Hepatocyte (in vitro differentiated cells): ENCODE results near the gene TTC7B. TPM values are rescaled to one million over a fixed set of nuclear protein-coding genes. Genes with fewer than 3 reads are reported as not detected.

Experiments
- DNase-seq: peaks from one replicate; pipeline ENCODE4 v3.0.0-alpha.2; 2016; ENCODE audit warnings: low spot score
- H2AFZ ChIP-seq: fragments of 200-600 bp; sonication (generic); 2 replicates; pipeline ENCODE4 v1.6.0; 2016; ENCODE audit warnings: antibody characterized with exemption, mild to moderate bottlenecking
- H3K27ac ChIP-seq: fragments of 200-600 bp; sonication (generic); 2 replicates; pipeline ENCODE4 v1.5.1; 2016; ENCODE audit warnings: mild to moderate bottlenecking
- H3K27me3 ChIP-seq: fragments of 200-600 bp; sonication (generic); 2 replicates; pipeline ENCODE4 v1.6.1; 2016
- H3K36me3 ChIP-seq: fragments of 200-600 bp; sonication (generic); replicated peaks from 2 replicates; pipeline ENCODE4 v1.5.1; 2016; ENCODE audit warnings: low read depth; ENCODE audit not compliant: insufficient read depth
- H3K4me1 ChIP-seq: fragments of 200-600 bp; sonication (generic); 2 replicates; pipeline ENCODE4 v1.5.1; 2016; ENCODE audit warnings: mild to moderate bottlenecking, moderate library complexity; ENCODE audit not compliant: insufficient read depth
- H3K4me2 ChIP-seq: fragments of 200-600 bp; sonication (generic); 2 replicates; pipeline ENCODE4 v1.6.0; 2016
- H3K4me3 ChIP-seq: fragments of 200-600 bp; sonication (generic); 2 replicates; pipeline ENCODE4 v1.5.1; 2016; ENCODE audit warnings: mild to moderate bottlenecking
- H3K79me2 ChIP-seq: fragments of 200-600 bp; sonication (generic); 2 replicates; pipeline ENCODE4 v1.6.0; 2017; ENCODE audit warnings: mild to moderate bottlenecking
- H3K9me2 ChIP-seq: fragments of 200-600 bp; sonication (generic); replicated peaks from 2 replicates; pipeline ENCODE4 v1.6.0; 2017; ENCODE audit warnings: mild to moderate bottlenecking; ENCODE audit not compliant: insufficient read depth
- H3K9me3 ChIP-seq: fragments of 200-600 bp; sonication (generic); 2 replicates; pipeline ENCODE4 v1.5.1; 2016; ENCODE audit warnings: low read depth, mild to moderate bottlenecking
- H4K20me1 ChIP-seq: fragments of 200-600 bp; sonication (generic); 2 replicates; pipeline ENCODE4 v1.6.0; 2016; ENCODE audit warnings: mild to moderate bottlenecking; ENCODE audit not compliant: insufficient read depth, poor library complexity, severe bottlenecking
- EZH2 ChIP-seq: fragments of 200-600 bp; sonication (generic); IDR thresholded peaks from 2 replicates; pipeline ENCODE4 v1.6.1; 2016; ENCODE audit warnings: antibody characterized with exemption, mild to moderate bottlenecking, borderline replicate concordance
- EZH2phosphoT487 ChIP-seq: fragments of 200-600 bp; sonication (generic); IDR thresholded peaks from one replicate; pipeline ENCODE4 v1.6.1; 2018; ENCODE audit warnings: antibody characterized with exemption, mild to moderate bottlenecking, low read depth, moderate library complexity; ENCODE audit not compliant: unreplicated experiment, severe bottlenecking
- WGBS: methylation state at CpG from one replicate; pipeline ENCODE4 v1.1.6; 2016; ENCODE audit warnings: low lambda C conversion rate; ENCODE audit errors: missing lambda C conversion rate; 5-methylcytosine and 5-hydroxymethylcytosine counted together
- polyA plus RNA-seq: library from polyadenylated mRNA; unstranded; fragments of >200 nt; fragmentation: Nextera tagmentation; extraction: Ambion mirVana; gene quantifications from 2 replicates; pipeline ENCODE4 v1.2.1, GENCODE V29; 2016
- total RNA-seq: library from RNA; depleted of rRNA; stranded (reverse); fragments of >200 nt; gene quantifications from 2 replicates; pipeline ENCODE4 v1.2.3, GENCODE V29; 2014
- TF ChIP-seq, protein P1 (sequence below): fragments of 200-600 bp; sonication (generic); IDR thresholded peaks from 2 replicates; pipeline ENCODE4 v1.5.1; 2016; ENCODE audit warnings: antibody characterized with exemption, mild to moderate bottlenecking; ENCODE audit not compliant: poor library complexity

The TTC7B gene
- total and polyA plus RNA-seq, 2 experiments from 2014 or later = 10.7 to 25.5 TPM

DNA sequence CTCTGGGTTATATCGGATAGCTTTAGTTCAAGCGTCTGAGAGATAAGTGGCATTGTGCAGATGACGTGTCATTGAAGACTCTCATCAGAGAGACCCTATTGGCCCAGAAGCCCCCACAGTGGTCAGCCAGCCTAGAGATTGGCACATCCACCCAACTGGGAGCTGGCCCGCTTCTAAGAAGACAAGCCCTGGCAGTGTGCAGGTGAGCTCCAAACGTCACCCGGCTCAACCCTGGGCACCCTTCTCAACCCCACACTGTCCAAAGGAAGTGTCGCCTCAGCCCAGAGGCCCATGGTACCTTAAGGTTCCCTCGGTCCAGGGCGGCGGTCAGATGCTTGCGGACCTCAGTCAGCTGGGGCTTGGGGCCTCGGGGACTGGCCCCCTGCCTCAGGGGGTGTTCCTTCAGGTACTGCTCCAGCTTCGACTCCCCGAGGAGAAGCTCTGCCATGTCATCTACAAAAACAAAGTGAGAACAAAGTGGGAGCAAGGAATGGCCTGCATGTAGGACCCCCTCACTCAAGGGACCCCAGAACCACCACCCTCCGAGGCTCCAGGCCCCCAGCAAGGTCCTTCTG, 30.3 kb downstream of the TTC7B start:
- H3K4me3 ChIP-seq = no peak overlapping the region
- H3K36me3 ChIP-seq = no peaks in the 10 kb centered on the region
- WGBS = 94% methylated on average over 15 of the region's 15 CpGs
- no peaks in the 10 kb centered on the region for H3K79me2 ChIP-seq
- H3K4me1 ChIP-seq = no peaks in the 10 kb centered on the region
- H2AFZ ChIP-seq = no peak overlapping the region
- no peaks in the 10 kb centered on the region for H4K20me1 ChIP-seq
- TF ChIP-seq EZH2 = no peak
- TF ChIP-seq, protein P1, sequence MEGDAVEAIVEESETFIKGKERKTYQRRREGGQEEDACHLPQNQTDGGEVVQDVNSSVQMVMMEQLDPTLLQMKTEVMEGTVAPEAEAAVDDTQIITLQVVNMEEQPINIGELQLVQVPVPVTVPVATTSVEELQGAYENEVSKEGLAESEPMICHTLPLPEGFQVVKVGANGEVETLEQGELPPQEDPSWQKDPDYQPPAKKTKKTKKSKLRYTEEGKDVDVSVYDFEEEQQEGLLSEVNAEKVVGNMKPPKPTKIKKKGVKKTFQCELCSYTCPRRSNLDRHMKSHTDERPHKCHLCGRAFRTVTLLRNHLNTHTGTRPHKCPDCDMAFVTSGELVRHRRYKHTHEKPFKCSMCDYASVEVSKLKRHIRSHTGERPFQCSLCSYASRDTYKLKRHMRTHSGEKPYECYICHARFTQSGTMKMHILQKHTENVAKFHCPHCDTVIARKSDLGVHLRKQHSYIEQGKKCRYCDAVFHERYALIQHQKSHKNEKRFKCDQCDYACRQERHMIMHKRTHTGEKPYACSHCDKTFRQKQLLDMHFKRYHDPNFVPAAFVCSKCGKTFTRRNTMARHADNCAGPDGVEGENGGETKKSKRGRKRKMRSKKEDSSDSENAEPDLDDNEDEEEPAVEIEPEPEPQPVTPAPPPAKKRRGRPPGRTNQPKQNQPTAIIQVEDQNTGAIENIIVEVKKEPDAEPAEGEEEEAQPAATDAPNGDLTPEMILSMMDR = no peak
- no peak for TF ChIP-seq EZH2phosphoT487
- no peak overlapping the region for H3K4me2 ChIP-seq
- no peak for DNase-seq
- no peaks in the 10 kb centered on the region for H3K9me3 ChIP-seq
- H3K27ac ChIP-seq = no peak overlapping the region
- no peaks in the 10 kb centered on the region for H3K9me2 ChIP-seq
- no peaks in the 10 kb centered on the region for H3K27me3 ChIP-seq

DNA sequence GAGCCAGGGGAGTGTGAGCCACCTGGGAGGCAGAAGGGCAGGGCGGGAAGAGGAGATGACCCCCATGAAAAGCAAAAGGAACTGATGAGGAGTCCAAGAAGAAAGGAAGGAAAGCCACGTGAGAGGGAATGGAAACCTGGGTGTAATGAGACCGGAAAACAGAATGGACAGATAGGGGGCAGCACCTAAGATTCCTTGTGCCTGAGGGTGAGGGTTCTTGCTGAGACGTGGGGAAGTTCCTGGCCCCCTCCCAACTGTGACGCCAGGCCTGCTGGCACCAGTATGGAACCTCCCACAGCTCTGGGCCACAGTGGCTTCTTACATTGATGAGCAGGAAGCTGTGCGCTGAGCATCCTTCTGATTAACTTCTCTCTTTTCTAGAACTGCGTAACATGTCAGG, 30.8 kb downstream of the TTC7B start:
- no peak for DNase-seq
- no peaks in the 10 kb centered on the region for H3K36me3 ChIP-seq
- 80% methylated on average over 7 of the region's 7 CpGs for WGBS
- H3K4me2 ChIP-seq = no peak overlapping the region
- H3K4me1 ChIP-seq = no peaks in the 10 kb centered on the region
- H3K79me2 ChIP-seq = no peaks in the 10 kb centered on the region
- no peaks in the 10 kb centered on the region for H3K9me3 ChIP-seq
- H3K9me2 ChIP-seq = no peaks in the 10 kb centered on the region
- H3K4me3 ChIP-seq = no peak overlapping the region
- no peak overlapping the region for H2AFZ ChIP-seq
- no peaks in the 10 kb centered on the region for H3K27me3 ChIP-seq
- no peaks in the 10 kb centered on the region for H4K20me1 ChIP-seq
- no peak overlapping the region for H3K27ac ChIP-seq
- TF ChIP-seq EZH2 (no peak), EZH2phosphoT487 (no peak)
- TF ChIP-seq, protein P1 = no peak

DNA sequence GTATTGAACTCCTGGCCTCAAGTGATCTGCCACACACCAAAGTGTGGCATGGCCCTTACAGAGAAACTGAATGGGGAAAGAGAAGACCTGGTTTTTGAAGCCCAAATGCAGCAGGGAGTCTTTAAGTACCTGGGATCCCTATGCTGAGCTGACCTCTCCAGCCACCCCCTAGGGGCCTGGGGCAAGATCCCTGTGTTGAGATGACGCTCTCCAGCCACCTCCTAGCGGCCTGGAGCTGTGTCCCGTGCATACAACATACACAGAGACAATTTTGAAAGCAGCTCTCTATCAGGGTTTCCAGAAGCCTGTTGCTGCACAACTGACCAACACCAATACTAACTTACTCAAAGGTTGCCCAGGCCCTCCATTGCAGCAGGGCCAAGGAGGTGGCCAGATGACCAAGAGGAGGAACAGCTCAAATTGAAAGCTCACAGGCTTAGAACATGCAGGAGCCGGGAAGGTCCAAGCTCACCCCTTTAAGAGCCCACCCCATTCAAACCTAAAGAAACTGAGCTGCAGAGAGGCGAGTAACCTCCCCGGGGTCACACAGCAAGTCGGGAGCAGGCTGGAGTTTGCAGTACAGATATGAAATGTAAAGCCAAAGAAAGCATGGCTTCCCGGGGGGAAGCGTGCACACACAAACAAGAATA, 31.5 kb downstream of the TTC7B start:
- no peak overlapping the region for H3K4me2 ChIP-seq
- H3K4me1 ChIP-seq = no peaks in the 10 kb centered on the region
- no peak overlapping the region for H2AFZ ChIP-seq
- TF ChIP-seq EZH2 (no peak), EZH2phosphoT487 (no peak)
- TF ChIP-seq, protein P1 = no peak
- no peaks in the 10 kb centered on the region for H4K20me1 ChIP-seq
- H3K4me3 ChIP-seq = no peak overlapping the region
- no peak for DNase-seq
- no peaks in the 10 kb centered on the region for H3K9me3 ChIP-seq
- H3K27me3 ChIP-seq = no peaks in the 10 kb centered on the region
- no peaks in the 10 kb centered on the region for H3K79me2 ChIP-seq
- H3K27ac ChIP-seq = no peak overlapping the region
- 89% methylated on average over 9 of the region's 9 CpGs for WGBS
- no peaks in the 10 kb centered on the region for H3K36me3 ChIP-seq
- H3K9me2 ChIP-seq = no peaks in the 10 kb centered on the region
